Measurements from ENCODE around the gene ZNF335. TPM values are rescaled to one million over a fixed set of nuclear protein-coding genes. Genes with fewer than 3 reads are reported as not detected.
A peak's percentile ranks its signal among the peaks of the same experiment; 100 is the strongest.

The ZNF335 gene
- total and polyA plus RNA-seq, 2 of the 13 experiments (the other 11 are each of a cell fraction or from before 2014, with no cell fraction given) = 9.7 to 13.7 TPM

- TF ChIP-seq LCORL (IDR thresholded peaks at IDR 0.05) (peak; percentile 67; the same call in 1 of the 2 replicates), LCORL (CRISPR knock-in tag; IDR thresholded peaks at IDR 0.05) (peak; percentile 80), SIN3B (IDR thresholded peaks at IDR 0.05; ENCODE audit: low read length) (no peak), ZNF251 (CRISPR knock-in tag; IDR thresholded peaks at IDR 0.05) (no peak), SRSF9 (IDR thresholded peaks at IDR 0.05; ENCODE audit: borderline replicate concordance, insufficient read depth, low read depth, low read length, poor library complexity, severe bottlenecking) (no peak), BRD4 (CRISPR knock-in tag; IDR thresholded peaks at IDR 0.05) (no peak), ELF3 (CRISPR knock-in tag; IDR thresholded peaks at IDR 0.05) (no peak), ARNTL (CRISPR knock-in tag; IDR thresholded peaks at IDR 0.05) (no peak), FOSL2 (CRISPR knock-in tag; IDR thresholded peaks at IDR 0.05) (peak; percentile 92), MTA3 (CRISPR knock-in tag; IDR thresholded peaks at IDR 0.05) (no peak), HNRNPL (IDR thresholded peaks at IDR 0.05; ENCODE audit: low read depth, low read length) (no peak), ZNF724P (CRISPR knock-in tag; IDR thresholded peaks at IDR 0.05; ENCODE audit: borderline replicate concordance) (no peak), DZIP1 (CRISPR knock-in tag; IDR thresholded peaks at IDR 0.05) (no peak), NCOR1 (IDR thresholded peaks at IDR 0.05; ENCODE audit: borderline replicate concordance, low read length) (no peak), HMGXB3 (CRISPR knock-in tag; IDR thresholded peaks at IDR 0.05; ENCODE audit: borderline replicate concordance) (no peak), ZNF558 (CRISPR knock-in tag; IDR thresholded peaks at IDR 0.05; ENCODE audit: borderline replicate concordance) (no peak), CENPT (CRISPR knock-in tag; IDR thresholded peaks at IDR 0.05; ENCODE audit: low read depth) (no peak), NR3C1 (CRISPR knock-in tag; IDR thresholded peaks at IDR 0.05) (no peak), RXRB (CRISPR knock-in tag; IDR thresholded peaks at IDR 0.05; ENCODE audit: borderline replicate concordance) (peak; percentile 36; the same call in 1 of the 2 replicates), ZNF264 (CRISPR knock-in tag; IDR thresholded peaks at IDR 0.05) (no peak), ZNF768 (CRISPR knock-in tag; IDR thresholded peaks at IDR 0.05) (no peak), HDAC2 (CRISPR knock-in tag; IDR thresholded peaks at IDR 0.05) (no peak), ZNF737 (CRISPR knock-in tag; IDR thresholded peaks at IDR 0.05; ENCODE audit: borderline replicate concordance) (no peak)
- TF ChIP-seq, protein P1, sequence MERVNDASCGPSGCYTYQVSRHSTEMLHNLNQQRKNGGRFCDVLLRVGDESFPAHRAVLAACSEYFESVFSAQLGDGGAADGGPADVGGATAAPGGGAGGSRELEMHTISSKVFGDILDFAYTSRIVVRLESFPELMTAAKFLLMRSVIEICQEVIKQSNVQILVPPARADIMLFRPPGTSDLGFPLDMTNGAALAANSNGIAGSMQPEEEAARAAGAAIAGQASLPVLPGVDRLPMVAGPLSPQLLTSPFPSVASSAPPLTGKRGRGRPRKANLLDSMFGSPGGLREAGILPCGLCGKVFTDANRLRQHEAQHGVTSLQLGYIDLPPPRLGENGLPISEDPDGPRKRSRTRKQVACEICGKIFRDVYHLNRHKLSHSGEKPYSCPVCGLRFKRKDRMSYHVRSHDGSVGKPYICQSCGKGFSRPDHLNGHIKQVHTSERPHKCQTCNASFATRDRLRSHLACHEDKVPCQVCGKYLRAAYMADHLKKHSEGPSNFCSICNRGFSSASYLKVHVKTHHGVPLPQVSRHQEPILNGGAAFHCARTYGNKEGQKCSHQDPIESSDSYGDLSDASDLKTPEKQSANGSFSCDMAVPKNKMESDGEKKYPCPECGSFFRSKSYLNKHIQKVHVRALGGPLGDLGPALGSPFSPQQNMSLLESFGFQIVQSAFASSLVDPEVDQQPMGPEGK (CRISPR knock-in tag; IDR thresholded peaks at IDR 0.05) = no peak
Measured at GRCh38 chr20:45905505-45906079, 66.4 kb downstream of the ZNF335 start (continued).

Data from HepG2 (cell line).